GM23338 (cell line): ENCODE data around the gene HHAT. TPM values are rescaled to one million over a fixed set of nuclear protein-coding genes. Genes with fewer than 3 reads are reported as not detected.

Source experiments
- ATAC-seq: fragments of 200-7000 bp; cut with Tn5 transposase; 3 replicates; pipeline ENCODE4 v1.9.1; 2020
- DNase-seq: peaks from one replicate; pipeline ENCODE4 v3.0.0-alpha.2; 2015; ENCODE audit warnings: low spot score
- H2AFZ ChIP-seq: fragments of 200-600 bp; sonication (generic); 2 replicates; pipeline ENCODE4 v1.8.0; 2016; ENCODE audit warnings: antibody characterized with exemption, mild to moderate bottlenecking, moderate library complexity
- H3F3A ChIP-seq: fragments of 200-600 bp; sonication (generic); replicated peaks from 2 replicates; pipeline ENCODE4 v1.8.0; 2017; ENCODE audit warnings: antibody characterized with exemption, mixed run types, low read depth
- H3K27ac ChIP-seq: fragments of 200-600 bp; sonication (generic); 2 replicates; pipeline ENCODE4 v1.6.1; 2016; ENCODE audit warnings: low read depth
- H3K27me3 ChIP-seq: fragments of 200-600 bp; sonication (generic); 2 replicates; pipeline ENCODE4 v1.8.0; 2016; ENCODE audit warnings: mild to moderate bottlenecking, mixed run types, moderate library complexity; ENCODE audit not compliant: insufficient read depth
- H3K36me3 ChIP-seq: fragments of 200-600 bp; sonication (generic); 2 replicates; pipeline ENCODE4 v1.8.0; 2016; ENCODE audit warnings: mild to moderate bottlenecking; ENCODE audit not compliant: insufficient read depth
- H3K4me1 ChIP-seq: fragments of 200-600 bp; sonication (generic); 2 replicates; pipeline ENCODE4 v1.8.0; 2016; ENCODE audit warnings: mild to moderate bottlenecking, moderate library complexity; ENCODE audit not compliant: insufficient read depth
- H3K4me2 ChIP-seq: fragments of 200-600 bp; sonication (generic); 2 replicates; pipeline ENCODE4 v1.7.1; 2017; ENCODE audit warnings: mixed run types
- H3K4me3 ChIP-seq: fragments of 200-600 bp; sonication (generic); 2 replicates; pipeline ENCODE4 v1.6.1; 2016; ENCODE audit warnings: mixed run types
- H3K79me2 ChIP-seq: fragments of 200-600 bp; sonication (generic); replicated peaks from 2 replicates; pipeline ENCODE4 v1.8.0; 2017; ENCODE audit warnings: mild to moderate bottlenecking; ENCODE audit not compliant: insufficient read depth
- H3K9me2 ChIP-seq: fragments of 200-600 bp; sonication (generic); 2 replicates; pipeline ENCODE4 v1.8.0; 2017; ENCODE audit not compliant: insufficient read depth
- H4K20me1 ChIP-seq: fragments of 200-600 bp; sonication (generic); replicated peaks from 2 replicates; pipeline ENCODE4 v1.8.0; 2017; ENCODE audit warnings: mild to moderate bottlenecking; ENCODE audit not compliant: insufficient read depth
- H3K27ac Mint-ChIP-seq: 2 replicates; pipeline ENCODE4 v1.8.0; 2020; ENCODE audit warnings: inconsistent platforms, mild to moderate bottlenecking, moderate library complexity, mixed read lengths
- H3K27me3 Mint-ChIP-seq: 3 replicates; pipeline ENCODE4 v1.8.0; 2022; ENCODE audit warnings: low read depth, mild to moderate bottlenecking, moderate library complexity, mixed read lengths, inconsistent platforms; ENCODE audit not compliant: insufficient read depth, poor library complexity
- H3K36me3 Mint-ChIP-seq: 3 replicates; pipeline ENCODE4 v1.8.0; 2021; ENCODE audit warnings: low read depth, mild to moderate bottlenecking, inconsistent platforms, moderate library complexity, mixed read lengths
- H3K4me1 Mint-ChIP-seq: 3 replicates; pipeline ENCODE4 v1.8.0; 2020; ENCODE audit warnings: mild to moderate bottlenecking, inconsistent platforms, mixed read lengths
- H3K4me3 Mint-ChIP-seq: 3 replicates; pipeline ENCODE4 v1.8.0; 2021; ENCODE audit warnings: moderate library complexity, mild to moderate bottlenecking, inconsistent platforms, mixed read lengths
- H3K9me3 Mint-ChIP-seq: 3 replicates; pipeline ENCODE4 v1.8.0; 2020; ENCODE audit warnings: moderate library complexity, mild to moderate bottlenecking, inconsistent platforms, mixed read lengths
- EZH2 ChIP-seq: fragments of 200-600 bp; sonication (generic); IDR thresholded peaks from one replicate; pipeline ENCODE4 v1.8.0; 2017; ENCODE audit warnings: antibody characterized with exemption, mild to moderate bottlenecking, low read depth; ENCODE audit not compliant: unreplicated experiment
- EZH2phosphoT487 ChIP-seq: fragments of 200-600 bp; sonication (generic); IDR thresholded peaks from one replicate; pipeline ENCODE4 v1.8.1; 2018; ENCODE audit warnings: antibody characterized with exemption; ENCODE audit not compliant: unreplicated experiment
- JUNB ChIP-seq: IDR thresholded peaks from one replicate; pipeline ENCODE4 v1.6.1; 2016; ENCODE audit warnings: antibody characterized with exemption; ENCODE audit not compliant: unreplicated experiment
- NANOG ChIP-seq: IDR thresholded peaks from 2 replicates; pipeline ENCODE4 v1.6.1; 2016; ENCODE audit warnings: antibody characterized with exemption, borderline replicate concordance
- STAT1 ChIP-seq: IDR thresholded peaks from one replicate; pipeline ENCODE4 v1.6.1; 2016; ENCODE audit warnings: antibody characterized with exemption; ENCODE audit not compliant: unreplicated experiment
- ZNF114 ChIP-seq: fragments of 250-450 bp; sonication (Bioruptor Pico); IDR thresholded peaks from 2 replicates; pipeline ENCODE4 v1.5.0; 2020; ENCODE audit warnings: mild to moderate bottlenecking, moderate library complexity
- ZNF331 ChIP-seq: fragments of 250-450 bp; sonication (Bioruptor Pico); IDR thresholded peaks from 2 replicates; pipeline ENCODE4 v1.5.0; 2020; ENCODE audit warnings: low read depth, mild to moderate bottlenecking, moderate library complexity
- polyA plus RNA-seq: library from polyadenylated mRNA; unstranded; fragments of >200 nt; fragmentation: Nextera tagmentation; extraction: Ambion mirVana; gene quantifications from 2 replicates; pipeline ENCODE4 v1.2.1, GENCODE V29; 2016
- total RNA-seq: library from RNA; depleted of rRNA; stranded (reverse); fragments of >200 nt; shearing (Covaris generic); gene quantifications from 2 replicates; pipeline ENCODE4 v1.2.3, GENCODE V29; 2014
- TF ChIP-seq, protein P1 (sequence below), 2 experiments: fragments of 200-600 bp in 1 of 2; sonication (generic) in 1 of 2; conservative IDR thresholded peaks; 2 replicates each; pipeline versions ENCODE4 v1.5.1 to v1.6.1; 2016 to 2017; ENCODE audit warnings: antibody characterized with exemption in 2 of 2, low read depth in 2 of 2, mild to moderate bottlenecking in 2 of 2, moderate library complexity in 1 of 2
- TF ChIP-seq, protein P2 (sequence below): IDR thresholded peaks from one replicate; pipeline ENCODE4 v1.6.1; 2018; ENCODE audit warnings: antibody characterized with exemption; ENCODE audit not compliant: unreplicated experiment
- TF ChIP-seq, protein P3 (sequence below): fragments of 250-450 bp; sonication (Bioruptor Pico); IDR thresholded peaks from 2 replicates; pipeline ENCODE4 v1.5.0; 2020; ENCODE audit warnings: mild to moderate bottlenecking, moderate library complexity

Gene HHAT
- total and polyA plus RNA-seq, 2 experiments from 2014 or later = 0.11 to 0.66 TPM

DNA sequence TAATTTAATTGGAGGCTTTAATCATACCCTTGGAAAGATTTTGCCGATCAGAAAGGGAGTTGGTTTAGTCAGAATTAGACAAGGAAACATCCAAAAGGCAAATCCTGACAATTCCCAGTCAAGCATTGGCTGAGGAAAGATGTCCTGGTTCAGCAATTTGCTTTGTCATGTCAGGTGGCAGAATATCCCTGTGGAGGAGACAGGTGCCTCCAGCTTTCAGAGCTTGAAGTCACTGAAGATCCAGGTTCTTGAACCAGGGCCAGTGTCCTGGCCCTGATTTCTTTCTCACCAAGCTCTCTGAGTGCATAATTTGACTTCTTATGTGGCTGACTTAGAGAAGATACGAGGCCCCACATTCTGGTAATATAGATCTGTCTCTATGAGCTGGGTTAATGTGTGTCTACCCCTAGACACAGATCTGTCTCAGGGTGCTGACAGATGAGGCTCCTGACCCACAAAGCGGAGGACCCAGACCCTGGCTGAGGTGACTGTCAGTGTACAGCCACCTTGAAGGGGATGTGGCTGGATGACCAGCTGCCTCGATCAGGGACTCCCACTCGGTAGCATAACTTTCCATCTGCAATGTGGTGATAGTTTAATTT, 118.9 kb downstream of the HHAT start (continued):
- TF ChIP-seq, protein P1, sequence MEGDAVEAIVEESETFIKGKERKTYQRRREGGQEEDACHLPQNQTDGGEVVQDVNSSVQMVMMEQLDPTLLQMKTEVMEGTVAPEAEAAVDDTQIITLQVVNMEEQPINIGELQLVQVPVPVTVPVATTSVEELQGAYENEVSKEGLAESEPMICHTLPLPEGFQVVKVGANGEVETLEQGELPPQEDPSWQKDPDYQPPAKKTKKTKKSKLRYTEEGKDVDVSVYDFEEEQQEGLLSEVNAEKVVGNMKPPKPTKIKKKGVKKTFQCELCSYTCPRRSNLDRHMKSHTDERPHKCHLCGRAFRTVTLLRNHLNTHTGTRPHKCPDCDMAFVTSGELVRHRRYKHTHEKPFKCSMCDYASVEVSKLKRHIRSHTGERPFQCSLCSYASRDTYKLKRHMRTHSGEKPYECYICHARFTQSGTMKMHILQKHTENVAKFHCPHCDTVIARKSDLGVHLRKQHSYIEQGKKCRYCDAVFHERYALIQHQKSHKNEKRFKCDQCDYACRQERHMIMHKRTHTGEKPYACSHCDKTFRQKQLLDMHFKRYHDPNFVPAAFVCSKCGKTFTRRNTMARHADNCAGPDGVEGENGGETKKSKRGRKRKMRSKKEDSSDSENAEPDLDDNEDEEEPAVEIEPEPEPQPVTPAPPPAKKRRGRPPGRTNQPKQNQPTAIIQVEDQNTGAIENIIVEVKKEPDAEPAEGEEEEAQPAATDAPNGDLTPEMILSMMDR (conservative IDR thresholded peaks at IDR 0.05; ENCODE audit: low read depth in 2 of 2) = no peak
- TF ChIP-seq EZH2phosphoT487 (no peak), JUNB (no peak), ZNF114 (CRISPR knock-in tag) (no peak), ZNF331 (CRISPR knock-in tag) (no peak), STAT1 (no peak), NANOG (no peak)
- TF ChIP-seq, protein P2, sequence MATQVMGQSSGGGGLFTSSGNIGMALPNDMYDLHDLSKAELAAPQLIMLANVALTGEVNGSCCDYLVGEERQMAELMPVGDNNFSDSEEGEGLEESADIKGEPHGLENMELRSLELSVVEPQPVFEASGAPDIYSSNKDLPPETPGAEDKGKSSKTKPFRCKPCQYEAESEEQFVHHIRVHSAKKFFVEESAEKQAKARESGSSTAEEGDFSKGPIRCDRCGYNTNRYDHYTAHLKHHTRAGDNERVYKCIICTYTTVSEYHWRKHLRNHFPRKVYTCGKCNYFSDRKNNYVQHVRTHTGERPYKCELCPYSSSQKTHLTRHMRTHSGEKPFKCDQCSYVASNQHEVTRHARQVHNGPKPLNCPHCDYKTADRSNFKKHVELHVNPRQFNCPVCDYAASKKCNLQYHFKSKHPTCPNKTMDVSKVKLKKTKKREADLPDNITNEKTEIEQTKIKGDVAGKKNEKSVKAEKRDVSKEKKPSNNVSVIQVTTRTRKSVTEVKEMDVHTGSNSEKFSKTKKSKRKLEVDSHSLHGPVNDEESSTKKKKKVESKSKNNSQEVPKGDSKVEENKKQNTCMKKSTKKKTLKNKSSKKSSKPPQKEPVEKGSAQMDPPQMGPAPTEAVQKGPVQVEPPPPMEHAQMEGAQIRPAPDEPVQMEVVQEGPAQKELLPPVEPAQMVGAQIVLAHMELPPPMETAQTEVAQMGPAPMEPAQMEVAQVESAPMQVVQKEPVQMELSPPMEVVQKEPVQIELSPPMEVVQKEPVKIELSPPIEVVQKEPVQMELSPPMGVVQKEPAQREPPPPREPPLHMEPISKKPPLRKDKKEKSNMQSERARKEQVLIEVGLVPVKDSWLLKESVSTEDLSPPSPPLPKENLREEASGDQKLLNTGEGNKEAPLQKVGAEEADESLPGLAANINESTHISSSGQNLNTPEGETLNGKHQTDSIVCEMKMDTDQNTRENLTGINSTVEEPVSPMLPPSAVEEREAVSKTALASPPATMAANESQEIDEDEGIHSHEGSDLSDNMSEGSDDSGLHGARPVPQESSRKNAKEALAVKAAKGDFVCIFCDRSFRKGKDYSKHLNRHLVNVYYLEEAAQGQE = no peak

DNA sequence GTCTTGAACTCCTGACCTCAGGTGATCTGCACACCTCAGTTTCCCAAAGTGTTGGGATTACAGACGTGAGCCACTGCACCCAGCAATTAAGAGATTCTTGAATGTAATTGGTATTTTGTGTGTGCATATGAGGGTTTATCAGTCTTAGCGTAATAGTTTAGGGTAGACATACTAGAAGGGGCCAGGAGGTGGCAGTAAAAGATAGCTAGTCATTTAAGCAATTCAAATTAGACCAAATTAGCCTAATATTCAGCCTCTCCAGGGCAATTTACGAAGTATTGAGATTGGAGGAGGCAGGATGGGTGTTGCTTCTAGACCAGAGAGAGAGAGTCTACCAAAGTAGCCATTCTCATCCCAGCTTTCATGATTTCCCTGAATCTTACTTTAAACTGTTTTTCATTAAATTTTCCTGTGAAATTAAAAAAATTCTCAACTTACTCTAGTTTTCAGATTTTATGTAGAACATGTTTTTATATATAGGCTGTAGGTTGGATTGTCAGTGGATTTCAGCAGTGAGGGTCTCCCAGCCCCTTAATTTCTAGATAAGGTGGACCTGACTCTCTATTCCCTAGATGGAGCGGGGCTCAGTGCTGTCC, 119.7 kb downstream of the HHAT start:
- H3F3A ChIP-seq = no peaks in the 10 kb centered on the region
- no peaks in the 10 kb centered on the region for H3K27me3 Mint-ChIP-seq
- H3K27ac Mint-ChIP-seq = no peak overlapping the region
- H3K9me3 Mint-ChIP-seq = no peaks in the 10 kb centered on the region; the same call in 2 of the 3 replicates
- DNase-seq (peak; percentile 80), ATAC-seq (peak; percentile 91)
- no peaks in the 10 kb centered on the region for H3K4me1 ChIP-seq
- H3K36me3 ChIP-seq = no peaks in the 10 kb centered on the region
- peaks cover 18% of the 10 kb centered on the region; the same call in 2 of the 3 replicates for H3K4me1 Mint-ChIP-seq
- H3K4me2 ChIP-seq = no peak overlapping the region
- H4K20me1 ChIP-seq = no peaks in the 10 kb centered on the region
- H3K79me2 ChIP-seq = no peaks in the 10 kb centered on the region
- H3K4me3 Mint-ChIP-seq = no peak overlapping the region
- H3K27me3 ChIP-seq = no peaks in the 10 kb centered on the region
- no peaks in the 10 kb centered on the region for H3K9me2 ChIP-seq
- H2AFZ ChIP-seq = no peak overlapping the region
- no peak for TF ChIP-seq EZH2
- TF ChIP-seq, protein P3, sequence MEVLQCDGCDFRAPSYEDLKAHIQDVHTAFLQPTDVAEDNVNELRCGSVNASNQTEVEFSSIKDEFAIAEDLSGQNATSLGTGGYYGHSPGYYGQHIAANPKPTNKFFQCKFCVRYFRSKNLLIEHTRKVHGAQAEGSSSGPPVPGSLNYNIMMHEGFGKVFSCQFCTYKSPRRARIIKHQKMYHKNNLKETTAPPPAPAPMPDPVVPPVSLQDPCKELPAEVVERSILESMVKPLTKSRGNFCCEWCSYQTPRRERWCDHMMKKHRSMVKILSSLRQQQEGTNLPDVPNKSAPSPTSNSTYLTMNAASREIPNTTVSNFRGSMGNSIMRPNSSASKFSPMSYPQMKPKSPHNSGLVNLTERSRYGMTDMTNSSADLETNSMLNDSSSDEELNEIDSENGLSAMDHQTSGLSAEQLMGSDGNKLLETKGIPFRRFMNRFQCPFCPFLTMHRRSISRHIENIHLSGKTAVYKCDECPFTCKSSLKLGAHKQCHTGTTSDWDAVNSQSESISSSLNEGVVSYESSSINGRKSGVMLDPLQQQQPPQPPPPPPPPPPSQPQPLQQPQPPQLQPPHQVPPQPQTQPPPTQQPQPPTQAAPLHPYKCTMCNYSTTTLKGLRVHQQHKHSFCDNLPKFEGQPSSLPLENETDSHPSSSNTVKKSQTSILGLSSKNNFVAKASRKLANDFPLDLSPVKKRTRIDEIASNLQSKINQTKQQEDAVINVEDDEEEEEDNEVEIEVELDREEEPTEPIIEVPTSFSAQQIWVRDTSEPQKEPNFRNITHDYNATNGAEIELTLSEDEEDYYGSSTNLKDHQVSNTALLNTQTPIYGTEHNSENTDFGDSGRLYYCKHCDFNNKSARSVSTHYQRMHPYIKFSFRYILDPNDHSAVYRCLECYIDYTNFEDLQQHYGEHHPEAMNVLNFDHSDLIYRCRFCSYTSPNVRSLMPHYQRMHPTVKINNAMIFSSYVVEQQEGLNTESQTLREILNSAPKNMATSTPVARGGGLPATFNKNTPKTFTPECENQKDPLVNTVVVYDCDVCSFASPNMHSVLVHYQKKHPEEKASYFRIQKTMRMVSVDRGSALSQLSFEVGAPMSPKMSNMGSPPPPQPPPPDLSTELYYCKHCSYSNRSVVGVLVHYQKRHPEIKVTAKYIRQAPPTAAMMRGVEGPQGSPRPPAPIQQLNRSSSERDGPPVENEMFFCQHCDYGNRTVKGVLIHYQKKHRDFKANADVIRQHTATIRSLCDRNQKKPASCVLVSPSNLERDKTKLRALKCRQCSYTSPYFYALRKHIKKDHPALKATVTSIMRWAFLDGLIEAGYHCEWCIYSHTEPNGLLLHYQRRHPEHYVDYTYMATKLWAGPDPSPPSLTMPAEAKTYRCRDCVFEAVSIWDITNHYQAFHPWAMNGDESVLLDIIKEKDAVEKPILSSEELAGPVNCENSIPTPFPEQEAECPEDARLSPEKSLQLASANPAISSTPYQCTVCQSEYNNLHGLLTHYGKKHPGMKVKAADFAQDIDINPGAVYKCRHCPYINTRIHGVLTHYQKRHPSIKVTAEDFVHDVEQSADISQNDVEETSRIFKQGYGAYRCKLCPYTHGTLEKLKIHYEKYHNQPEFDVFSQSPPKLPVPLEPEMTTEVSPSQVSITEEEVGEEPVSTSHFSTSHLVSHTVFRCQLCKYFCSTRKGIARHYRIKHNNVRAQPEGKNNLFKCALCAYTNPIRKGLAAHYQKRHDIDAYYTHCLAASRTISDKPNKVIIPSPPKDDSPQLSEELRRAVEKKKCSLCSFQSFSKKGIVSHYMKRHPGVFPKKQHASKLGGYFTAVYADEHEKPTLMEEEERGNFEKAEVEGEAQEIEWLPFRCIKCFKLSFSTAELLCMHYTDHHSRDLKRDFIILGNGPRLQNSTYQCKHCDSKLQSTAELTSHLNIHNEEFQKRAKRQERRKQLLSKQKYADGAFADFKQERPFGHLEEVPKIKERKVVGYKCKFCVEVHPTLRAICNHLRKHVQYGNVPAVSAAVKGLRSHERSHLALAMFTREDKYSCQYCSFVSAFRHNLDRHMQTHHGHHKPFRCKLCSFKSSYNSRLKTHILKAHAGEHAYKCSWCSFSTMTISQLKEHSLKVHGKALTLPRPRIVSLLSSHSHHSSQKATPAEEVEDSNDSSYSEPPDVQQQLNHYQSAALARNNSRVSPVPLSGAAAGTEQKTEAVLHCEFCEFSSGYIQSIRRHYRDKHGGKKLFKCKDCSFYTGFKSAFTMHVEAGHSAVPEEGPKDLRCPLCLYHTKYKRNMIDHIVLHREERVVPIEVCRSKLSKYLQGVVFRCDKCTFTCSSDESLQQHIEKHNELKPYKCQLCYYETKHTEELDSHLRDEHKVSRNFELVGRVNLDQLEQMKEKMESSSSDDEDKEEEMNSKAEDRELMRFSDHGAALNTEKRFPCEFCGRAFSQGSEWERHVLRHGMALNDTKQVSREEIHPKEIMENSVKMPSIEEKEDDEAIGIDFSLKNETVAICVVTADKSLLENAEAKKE (CRISPR knock-in tag) = no peak
- TF ChIP-seq, protein P1 (conservative IDR thresholded peaks at IDR 0.05; ENCODE audit: low read depth in 2 of 2) = peak; percentile 72 to 80
- TF ChIP-seq STAT1 = no peak
- H3K4me3 ChIP-seq = no peak overlapping the region
- no peak overlapping the region for H3K27ac ChIP-seq
- H3K36me3 Mint-ChIP-seq = no peaks in the 10 kb centered on the region
